KMS-11 (cell line): ENCODE measurements around the gene WARS2.

Source experiments
- H2AFZ ChIP-seq: fragments of 200-600 bp; sonication (generic); 2 replicates; pipeline ENCODE4 v1.6.1; 2016; ENCODE audit warnings: antibody characterized with exemption, mixed run types, low read depth
- H3K27ac ChIP-seq: fragments of 200-600 bp; sonication (generic); 2 replicates; pipeline ENCODE4 v1.6.1; 2016; ENCODE audit warnings: mild to moderate bottlenecking, mixed run types
- H3K27me3 ChIP-seq: fragments of 200-600 bp; sonication (generic); 2 replicates; pipeline ENCODE4 v1.6.1; 2017; ENCODE audit warnings: mild to moderate bottlenecking, low read depth, mixed run types, moderate library complexity; ENCODE audit not compliant: insufficient read depth
- H3K36me3 ChIP-seq: fragments of 200-600 bp; sonication (generic); 2 replicates; pipeline ENCODE4 v1.6.1; 2017; ENCODE audit warnings: mild to moderate bottlenecking, mixed run types; ENCODE audit not compliant: insufficient read depth
- H3K4me1 ChIP-seq: fragments of 200-600 bp; sonication (generic); 2 replicates; pipeline ENCODE4 v1.6.1; 2016; ENCODE audit warnings: mild to moderate bottlenecking, low read depth, mixed run types; ENCODE audit not compliant: poor library complexity, severe bottlenecking
- H3K4me2 ChIP-seq: fragments of 200-600 bp; sonication (generic); 2 replicates; pipeline ENCODE4 v1.7.0; 2016; ENCODE audit warnings: mild to moderate bottlenecking, mixed run types
- H3K4me3 ChIP-seq: fragments of 200-600 bp; sonication (generic); IDR thresholded peaks from 2 replicates; pipeline ENCODE4 v1.6.1; 2017; ENCODE audit warnings: low read depth, low read length, mixed read lengths; ENCODE audit not compliant: insufficient read depth
- H3K79me2 ChIP-seq: fragments of 200-600 bp; sonication (generic); 2 replicates; pipeline ENCODE4 v1.6.1; 2016; ENCODE audit warnings: low read depth, mixed run types; ENCODE audit not compliant: insufficient read depth
- H3K9ac ChIP-seq: fragments of 200-600 bp; sonication (generic); 2 replicates; pipeline ENCODE4 v1.6.1; 2016; ENCODE audit warnings: mild to moderate bottlenecking, mixed run types
- H4K20me1 ChIP-seq: fragments of 200-600 bp; sonication (generic); 2 replicates; pipeline ENCODE4 v1.6.1; 2016; ENCODE audit warnings: mild to moderate bottlenecking, mixed run types; ENCODE audit not compliant: insufficient read depth
- TF ChIP-seq, protein P1 (sequence below): fragments of 200-600 bp; sonication (generic); conservative IDR thresholded peaks from 2 replicates; pipeline ENCODE4 v1.6.1; 2017; ENCODE audit warnings: low read depth, mild to moderate bottlenecking, antibody characterized with exemption, low read length, moderate library complexity, mixed read lengths

The WARS2 gene

DNA sequence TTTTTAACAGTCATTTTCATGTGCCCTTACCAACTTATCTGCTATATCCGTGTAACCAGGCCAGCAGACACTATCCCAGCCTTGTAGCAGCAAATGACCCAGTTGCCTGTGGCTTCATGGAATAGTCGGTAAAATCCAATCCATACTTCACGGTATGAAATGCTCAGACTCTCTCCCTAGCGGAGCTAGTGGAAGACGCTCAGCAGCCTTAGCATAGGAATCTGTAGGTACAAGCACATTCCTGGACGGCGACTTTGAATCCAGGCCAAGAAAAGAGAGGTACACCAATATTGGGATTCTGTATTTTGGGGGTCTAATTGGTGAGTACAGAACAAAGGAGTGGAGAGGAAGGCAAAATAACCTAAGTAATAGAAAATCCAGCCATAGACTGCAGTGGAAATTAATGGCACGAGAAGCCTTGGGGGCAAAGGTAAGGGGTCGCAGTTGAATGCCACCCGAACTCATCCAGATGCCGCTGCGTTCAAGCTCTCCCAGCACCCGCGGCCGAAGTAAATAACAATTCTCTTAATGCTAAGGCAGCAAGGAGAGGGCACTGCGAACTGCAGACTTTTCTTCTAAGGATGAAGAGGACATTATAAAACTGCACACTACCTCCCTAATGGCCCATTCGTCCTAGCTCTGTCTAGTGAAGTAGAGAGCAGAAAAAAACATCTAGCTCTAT, 134.6 kb downstream of the WARS2 start:
- H2AFZ ChIP-seq, result no peak overlapping the region
- no peak overlapping the region for H3K4me2 ChIP-seq
- TF ChIP-seq, protein P1, sequence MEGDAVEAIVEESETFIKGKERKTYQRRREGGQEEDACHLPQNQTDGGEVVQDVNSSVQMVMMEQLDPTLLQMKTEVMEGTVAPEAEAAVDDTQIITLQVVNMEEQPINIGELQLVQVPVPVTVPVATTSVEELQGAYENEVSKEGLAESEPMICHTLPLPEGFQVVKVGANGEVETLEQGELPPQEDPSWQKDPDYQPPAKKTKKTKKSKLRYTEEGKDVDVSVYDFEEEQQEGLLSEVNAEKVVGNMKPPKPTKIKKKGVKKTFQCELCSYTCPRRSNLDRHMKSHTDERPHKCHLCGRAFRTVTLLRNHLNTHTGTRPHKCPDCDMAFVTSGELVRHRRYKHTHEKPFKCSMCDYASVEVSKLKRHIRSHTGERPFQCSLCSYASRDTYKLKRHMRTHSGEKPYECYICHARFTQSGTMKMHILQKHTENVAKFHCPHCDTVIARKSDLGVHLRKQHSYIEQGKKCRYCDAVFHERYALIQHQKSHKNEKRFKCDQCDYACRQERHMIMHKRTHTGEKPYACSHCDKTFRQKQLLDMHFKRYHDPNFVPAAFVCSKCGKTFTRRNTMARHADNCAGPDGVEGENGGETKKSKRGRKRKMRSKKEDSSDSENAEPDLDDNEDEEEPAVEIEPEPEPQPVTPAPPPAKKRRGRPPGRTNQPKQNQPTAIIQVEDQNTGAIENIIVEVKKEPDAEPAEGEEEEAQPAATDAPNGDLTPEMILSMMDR, result no peak
- H3K27me3 ChIP-seq, result no peaks in the 10 kb centered on the region
- no peak overlapping the region for H3K9ac ChIP-seq
- H3K36me3 ChIP-seq, result no peaks in the 10 kb centered on the region
- H3K27ac ChIP-seq, result no peak overlapping the region
- no peaks in the 10 kb centered on the region for H3K4me1 ChIP-seq
- no peak overlapping the region for H3K4me3 ChIP-seq
- H4K20me1 ChIP-seq, result no peaks in the 10 kb centered on the region
- H3K79me2 ChIP-seq, result no peaks in the 10 kb centered on the region

DNA sequence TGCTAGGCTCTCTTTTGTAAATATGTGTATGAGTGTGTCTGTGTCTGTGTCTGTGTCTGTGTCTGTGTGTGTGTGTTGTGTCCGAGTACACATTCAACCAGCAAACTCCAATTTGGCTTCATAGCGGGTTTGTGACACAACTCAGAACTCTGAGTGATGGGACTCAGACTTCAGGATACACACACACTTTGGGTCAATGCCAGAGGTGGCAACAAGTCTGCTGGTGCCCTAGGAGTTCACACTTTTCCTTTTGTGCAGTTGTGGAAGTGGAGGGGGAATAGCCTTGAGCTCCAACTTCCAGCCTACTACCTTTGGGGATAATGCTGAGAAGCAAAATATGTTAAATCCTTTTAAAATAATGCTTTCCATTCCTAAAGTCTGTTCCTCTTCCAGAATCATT, 135.7 kb downstream of the WARS2 start:
- Histone ChIP-seq H3K4me2 (no peak overlapping the region), H3K79me2 (no peaks in the 10 kb centered on the region), H4K20me1 (no peaks in the 10 kb centered on the region), H3K4me1 (no peaks in the 10 kb centered on the region), H3K9ac (no peak overlapping the region), H3K27ac (no peak overlapping the region), H3K36me3 (no peaks in the 10 kb centered on the region), H3K4me3 (no peak overlapping the region), H2AFZ (no peak overlapping the region), H3K27me3 (no peaks in the 10 kb centered on the region)
- TF ChIP-seq, protein P1, result no peak

- no peak overlapping the region for H3K9ac ChIP-seq
- H3K79me2 ChIP-seq, result no peaks in the 10 kb centered on the region
- no peak overlapping the region for H3K27ac ChIP-seq
- no peaks in the 10 kb centered on the region for H3K27me3 ChIP-seq
- no peak overlapping the region for H3K4me2 ChIP-seq
- TF ChIP-seq, protein P1, result no peak
- no peaks in the 10 kb centered on the region for H3K36me3 ChIP-seq
- no peak overlapping the region for H2AFZ ChIP-seq
- H3K4me3 ChIP-seq, result no peak overlapping the region
- H3K4me1 ChIP-seq, result no peaks in the 10 kb centered on the region
- no peaks in the 10 kb centered on the region for H4K20me1 ChIP-seq
Measured at GRCh38 chr1:119004129-119004527, 136.3 kb downstream of the WARS2 start.

DNA sequence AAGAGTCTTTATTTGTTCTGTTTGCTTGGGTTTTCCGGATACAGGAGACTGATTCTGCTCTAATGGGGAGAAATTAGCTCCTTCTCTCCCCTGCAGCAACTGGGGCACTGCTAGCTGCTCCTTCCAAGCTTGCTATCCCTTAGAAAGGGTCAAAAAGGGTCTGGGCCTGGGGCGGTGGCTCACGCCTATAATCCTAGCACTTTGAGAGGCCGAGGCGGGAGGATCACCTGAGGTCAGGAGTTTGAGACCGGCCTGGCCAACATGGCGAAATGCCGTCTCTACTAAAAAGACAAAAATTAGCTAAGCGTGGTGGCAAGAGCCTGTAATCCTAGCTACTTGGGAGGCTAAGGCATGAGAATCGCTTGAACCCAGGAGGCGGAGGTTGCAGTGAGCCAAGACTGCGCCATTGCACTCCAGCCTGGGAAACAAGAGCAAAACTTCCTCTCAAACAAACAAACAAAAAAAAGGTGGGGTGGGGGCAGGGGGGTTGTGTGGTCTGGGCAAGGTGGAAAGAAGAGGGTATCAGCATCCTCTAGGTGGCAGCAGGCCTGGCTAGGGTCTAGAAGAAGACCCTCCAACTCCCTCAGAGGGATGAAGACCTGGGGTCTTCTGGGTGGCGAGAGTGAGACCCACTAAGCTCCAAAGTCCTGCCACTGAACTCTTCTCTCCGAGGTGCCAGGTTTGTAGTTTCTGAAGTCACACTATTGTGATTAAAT, 136.9 kb downstream of the WARS2 start:
- no peak overlapping the region for H3K9ac ChIP-seq
- no peak overlapping the region for H3K4me2 ChIP-seq
- H3K27ac ChIP-seq, result no peak overlapping the region
- H3K4me3 ChIP-seq, result no peak overlapping the region
- TF ChIP-seq, protein P1, result no peak
- no peaks in the 10 kb centered on the region for H4K20me1 ChIP-seq
- no peaks in the 10 kb centered on the region for H3K4me1 ChIP-seq
- no peak overlapping the region for H2AFZ ChIP-seq
- no peaks in the 10 kb centered on the region for H3K79me2 ChIP-seq
- no peaks in the 10 kb centered on the region for H3K36me3 ChIP-seq
- no peaks in the 10 kb centered on the region for H3K27me3 ChIP-seq
